NB4 (cell line): ENCODE data around the gene PPP2R3C.

Experiments used
- MYC ChIP-seq: IDR thresholded peaks from 2 replicates; pipeline ENCODE4 v1.6.1; 2011; ENCODE audit warnings: low read depth, low read length
- POLR2A ChIP-seq: IDR thresholded peaks from 2 replicates; pipeline ENCODE4 v1.6.1; 2011; ENCODE audit warnings: mild to moderate bottlenecking; ENCODE audit not compliant: insufficient read length; ENCODE audit errors: extremely low read depth
- TF ChIP-seq, protein P1 (sequence below): IDR thresholded peaks from one replicate; pipeline ENCODE4 v1.5.1; 2012; ENCODE audit warnings: low read depth, low read length
- TF ChIP-seq, protein P2 (sequence below): IDR thresholded peaks from 2 replicates; pipeline ENCODE4 v1.6.1; 2011; ENCODE audit warnings: low read depth, low read length

- TF ChIP-seq, protein P1, sequence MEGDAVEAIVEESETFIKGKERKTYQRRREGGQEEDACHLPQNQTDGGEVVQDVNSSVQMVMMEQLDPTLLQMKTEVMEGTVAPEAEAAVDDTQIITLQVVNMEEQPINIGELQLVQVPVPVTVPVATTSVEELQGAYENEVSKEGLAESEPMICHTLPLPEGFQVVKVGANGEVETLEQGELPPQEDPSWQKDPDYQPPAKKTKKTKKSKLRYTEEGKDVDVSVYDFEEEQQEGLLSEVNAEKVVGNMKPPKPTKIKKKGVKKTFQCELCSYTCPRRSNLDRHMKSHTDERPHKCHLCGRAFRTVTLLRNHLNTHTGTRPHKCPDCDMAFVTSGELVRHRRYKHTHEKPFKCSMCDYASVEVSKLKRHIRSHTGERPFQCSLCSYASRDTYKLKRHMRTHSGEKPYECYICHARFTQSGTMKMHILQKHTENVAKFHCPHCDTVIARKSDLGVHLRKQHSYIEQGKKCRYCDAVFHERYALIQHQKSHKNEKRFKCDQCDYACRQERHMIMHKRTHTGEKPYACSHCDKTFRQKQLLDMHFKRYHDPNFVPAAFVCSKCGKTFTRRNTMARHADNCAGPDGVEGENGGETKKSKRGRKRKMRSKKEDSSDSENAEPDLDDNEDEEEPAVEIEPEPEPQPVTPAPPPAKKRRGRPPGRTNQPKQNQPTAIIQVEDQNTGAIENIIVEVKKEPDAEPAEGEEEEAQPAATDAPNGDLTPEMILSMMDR, result no peak
- no peak for TF ChIP-seq POLR2A
- TF ChIP-seq, protein P2, sequence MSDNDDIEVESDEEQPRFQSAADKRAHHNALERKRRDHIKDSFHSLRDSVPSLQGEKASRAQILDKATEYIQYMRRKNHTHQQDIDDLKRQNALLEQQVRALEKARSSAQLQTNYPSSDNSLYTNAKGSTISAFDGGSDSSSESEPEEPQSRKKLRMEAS, result no peak
- no peak for TF ChIP-seq MYC
Measured at GRCh38 chr14:35163384-35163783, 41.6 kb upstream of the PPP2R3C start.
